HEK293 (cell line): ENCODE results near the gene SMTNL1.

ENCODE experiments used
- CTCF ChIA-PET: fragments of 350-600 bp; formaldehyde crosslinking; extraction: SDS; loops from one replicate; lab custom pipeline; 2021; ENCODE audit warnings: antibody characterized with exemption; lab: Yijun Ruan, JAX
- POLR2A ChIA-PET: fragments of 300-600 bp; formaldehyde crosslinking; extraction: SDS; loops from one replicate; lab custom pipeline; 2020; ENCODE audit warnings: antibody characterized with exemption, inconsistent platforms; lab: Yijun Ruan, JAX
- H3K27ac ChIP-seq: fragments of 200-500 bp; sonication (Bioruptor generic); 2 replicates; pipeline ENCODE4 v1.5.1; 2014; ENCODE audit warnings: low read depth, low read length, control low read depth, inconsistent platforms; ENCODE audit errors: extremely low read depth
- H3K36me3 ChIP-seq, 2 experiments: fragments of 200-500 bp in 1 of 2; sonication (Bioruptor generic) in 1 of 2; 1 replicate in 1 of 2; 2 replicates in 1 of 2; pipeline ENCODE4 v1.5.1; 2014 to 2017; ENCODE audit warnings: inconsistent platforms in 2 of 2, low read length in 2 of 2; ENCODE audit not compliant: control insufficient read depth in 2 of 2, insufficient read depth in 1 of 2
- H3K4me1 ChIP-seq: fragments of 200-500 bp; sonication (Bioruptor generic); 2 replicates; pipeline ENCODE4 v1.5.1; 2014; ENCODE audit warnings: mild to moderate bottlenecking, low read length, inconsistent platforms; ENCODE audit not compliant: control insufficient read depth, insufficient read depth
- H3K4me3 ChIP-seq: 2 replicates; pipeline ENCODE4 v1.5.1; 2011; ENCODE audit warnings: low read depth, mild to moderate bottlenecking, control low read depth, low read length, moderate library complexity
- H3K9me3 ChIP-seq: fragments of 200-500 bp; sonication (Bioruptor generic); 2 replicates; pipeline ENCODE4 v1.5.1; 2014; ENCODE audit warnings: low read depth, low read length, inconsistent platforms; ENCODE audit not compliant: control insufficient read depth, insufficient read depth
- BCL11B ChIP-seq: fragments of 450-650 bp; formaldehyde crosslinking; IDR thresholded peaks from 2 replicates; pipeline ENCODE4 v1.5.1; 2016; ENCODE audit warnings: low read depth, missing biosample characterization, missing genetic modification characterization
- KLF8 ChIP-seq: fragments of 450-650 bp; formaldehyde crosslinking; IDR thresholded peaks from 2 replicates; pipeline ENCODE4 v1.5.1; 2016; ENCODE audit warnings: missing biosample characterization, missing genetic modification characterization
- ZNF112 ChIP-seq: fragments of 450-650 bp; formaldehyde crosslinking; IDR thresholded peaks from 2 replicates; pipeline ENCODE4 v1.5.0; 2017; ENCODE audit warnings: missing biosample characterization, missing genetic modification characterization
- ZNF114 ChIP-seq: fragments of 450-650 bp; formaldehyde crosslinking; IDR thresholded peaks from 2 replicates; pipeline ENCODE4 v1.5.0; 2017; ENCODE audit warnings: missing biosample characterization, missing genetic modification characterization
- ZNF169 ChIP-seq: fragments of 450-650 bp; formaldehyde crosslinking; IDR thresholded peaks from 2 replicates; pipeline ENCODE4 v1.5.1; 2016; ENCODE audit warnings: missing biosample characterization, missing genetic modification characterization
- ZNF239 ChIP-seq: fragments of 450-650 bp; formaldehyde crosslinking; IDR thresholded peaks from 2 replicates; pipeline ENCODE4 v1.5.1; 2016; ENCODE audit warnings: missing biosample characterization, missing genetic modification characterization
- ZNF311 ChIP-seq: fragments of 450-650 bp; formaldehyde crosslinking; IDR thresholded peaks from 2 replicates; pipeline ENCODE4 v1.5.1; 2017; ENCODE audit warnings: missing biosample characterization, missing genetic modification characterization, borderline replicate concordance
- ZNF518A ChIP-seq: fragments of 450-650 bp; formaldehyde crosslinking; conservative IDR thresholded peaks from 2 replicates; pipeline ENCODE4 v1.5.1; 2016; ENCODE audit warnings: low read depth, missing biosample characterization, missing genetic modification characterization
- ZNF548 ChIP-seq: fragments of 450-650 bp; formaldehyde crosslinking; IDR thresholded peaks from 2 replicates; pipeline ENCODE4 v1.5.1; 2016; ENCODE audit warnings: missing biosample characterization, missing genetic modification characterization
- ZNF600 ChIP-seq: fragments of 450-650 bp; formaldehyde crosslinking; IDR thresholded peaks from 2 replicates; pipeline ENCODE4 v1.5.1; 2016; ENCODE audit warnings: missing biosample characterization, missing genetic modification characterization
- ZNF623 ChIP-seq: fragments of 450-650 bp; formaldehyde crosslinking; IDR thresholded peaks from 2 replicates; pipeline ENCODE4 v1.5.1; 2016; ENCODE audit warnings: missing biosample characterization, missing genetic modification characterization
- ZNF654 ChIP-seq: fragments of 450-650 bp; formaldehyde crosslinking; IDR thresholded peaks from 2 replicates; pipeline ENCODE4 v1.5.1; 2016; ENCODE audit warnings: low read depth, missing biosample characterization, missing genetic modification characterization
- ZNF660 ChIP-seq: fragments of 450-650 bp; IDR thresholded peaks from 2 replicates; pipeline ENCODE4 v1.5.1; 2018; ENCODE audit warnings: missing biosample characterization, mild to moderate bottlenecking, missing genetic modification characterization
- ZSCAN18 ChIP-seq: fragments of 450-650 bp; formaldehyde crosslinking; IDR thresholded peaks from 2 replicates; pipeline ENCODE4 v1.5.1; 2016; ENCODE audit warnings: missing biosample characterization, missing genetic modification characterization
- ZSCAN23 ChIP-seq: fragments of 450-650 bp; formaldehyde crosslinking; IDR thresholded peaks from 2 replicates; pipeline ENCODE4 v1.5.1; 2016; ENCODE audit warnings: missing biosample characterization, missing genetic modification characterization
- ZSCAN4 ChIP-seq: fragments of 450-650 bp; formaldehyde crosslinking; IDR thresholded peaks from 2 replicates; pipeline ENCODE4 v1.5.1; 2017; ENCODE audit warnings: missing biosample characterization, missing genetic modification characterization

The SMTNL1 gene

GRCh38 chr11:57546451-57546850 is 9.1 kb downstream of the SMTNL1 start:
- peaks cover 0 to 12% of the 10 kb centered on the region in 2 experiments; a peak in 1 of 3 replicates for H3K36me3 ChIP-seq
- CTCF ChIA-PET, result interaction anchor here (0.5 to 1.0 kb wide), 3 partner anchors 20 to 1594 kb away, joined by 3 to 6 read pairs (median 3); no protein-coding TSS in a partner anchor
- no peaks in the 10 kb centered on the region for H3K4me1 ChIP-seq
- H3K4me3 ChIP-seq, result no peak overlapping the region
- H3K9me3 ChIP-seq, result no peaks in the 10 kb centered on the region
- TF ChIP-seq ZNF548 (tag by site-specific recombination) (no peak), ZNF311 (tag by site-specific recombination) (no peak), ZSCAN18 (tag by site-specific recombination) (no peak), ZNF114 (tag by site-specific recombination) (no peak), BCL11B (tag by site-specific recombination) (no peak), ZNF660 (no peak), ZNF654 (tag by site-specific recombination) (no peak), ZSCAN23 (no peak), ZNF112 (tag by site-specific recombination) (no peak), ZNF239 (tag by site-specific recombination) (no peak), KLF8 (tag by site-specific recombination) (no peak), ZSCAN4 (tag by site-specific recombination) (no peak)
- TF ChIP-seq, all 188 proteins: peak for 0
- POLR2A ChIA-PET, result interaction anchor here (0.6 to 1.2 kb wide), 2 partner anchors 10 to 57 kb away, joined by 3 read pairs; no protein-coding TSS in a partner anchor
- no peak overlapping the region for H3K27ac ChIP-seq

DNA sequence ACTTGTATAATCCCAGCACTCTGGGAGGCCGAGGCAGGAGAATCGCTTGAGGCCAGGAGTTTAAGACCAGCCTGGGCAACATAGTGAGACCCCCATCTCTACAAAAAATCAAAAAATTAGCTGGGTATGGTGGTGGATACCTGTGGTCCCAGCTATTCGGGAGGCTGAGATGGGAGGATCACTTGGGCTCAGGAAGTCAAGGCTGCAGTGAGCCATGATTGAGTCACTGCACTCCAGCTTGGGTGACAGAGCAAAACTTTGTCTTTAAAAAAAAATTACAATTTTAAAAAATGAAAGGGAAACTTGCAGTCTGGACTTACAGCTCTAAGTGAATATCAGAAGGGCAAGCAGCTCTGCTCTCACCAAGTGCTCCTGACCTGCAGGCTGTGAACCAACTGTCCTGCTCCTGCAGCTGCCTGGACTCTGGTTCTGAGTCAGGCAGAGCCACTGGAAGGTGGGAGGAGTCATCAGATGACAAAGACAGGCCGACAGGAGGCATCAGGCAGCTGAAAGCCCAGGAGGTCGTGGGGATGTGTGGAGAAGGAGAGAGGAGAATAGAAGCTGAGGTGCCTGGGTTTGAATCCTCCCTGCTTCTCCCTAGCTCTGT is 9.6 kb downstream of the SMTNL1 start:
- Histone ChIP-seq H3K4me1 (no peaks in the 10 kb centered on the region), H3K4me3 (no peak overlapping the region), H3K36me3 (peaks cover 0 to 17% of the 10 kb centered on the region in 2 experiments; a peak in 1 of 3 replicates), H3K9me3 (no peaks in the 10 kb centered on the region), H3K27ac (no peak overlapping the region)
- CTCF ChIA-PET, result interaction anchor here (0.5 to 1.4 kb wide), 5 partner anchors 20 to 1593 kb away, joined by 3 to 6 read pairs (median 3); no protein-coding TSS in a partner anchor
- TF ChIP-seq ZNF169 (tag by site-specific recombination) (no peak), ZNF600 (tag by site-specific recombination) (peak; percentile 40; the same call in 1 of the 2 replicates)
- TF ChIP-seq, all 188 proteins: peak for 1
- POLR2A ChIA-PET, result interaction anchor here (1.2 kb wide), 1 partner anchor 58 kb away, joined by 3 read pairs; no protein-coding TSS in a partner anchor

DNA sequence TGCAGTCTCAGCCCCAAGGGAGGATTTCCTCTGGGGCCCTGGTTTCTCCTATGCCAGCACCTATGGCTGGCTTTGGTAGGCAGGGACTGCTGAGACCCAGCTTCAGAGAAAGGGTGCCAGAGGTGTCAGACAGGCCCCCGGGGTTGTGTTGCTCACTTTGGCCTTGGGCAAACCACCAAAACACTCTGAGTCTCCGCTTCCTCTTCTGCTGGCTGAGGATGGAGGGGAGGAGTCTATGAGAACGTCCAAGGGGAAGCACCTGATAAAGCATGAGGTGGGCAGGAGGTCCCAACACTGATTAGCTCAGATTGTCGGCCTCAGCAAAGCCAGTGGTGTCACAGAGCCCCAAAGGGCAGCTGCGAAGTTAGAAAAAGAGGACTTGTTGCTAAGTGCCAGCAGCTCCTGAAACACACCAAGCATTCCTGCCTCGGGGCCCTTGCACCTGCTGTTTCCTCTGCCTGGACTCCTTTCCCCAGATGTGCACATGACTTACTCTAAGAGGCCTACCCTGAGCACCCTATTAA is 10.5 kb downstream of the SMTNL1 start:
- H3K4me3 ChIP-seq, result no peak overlapping the region
- H3K27ac ChIP-seq, result no peak overlapping the region
- CTCF ChIA-PET, result interaction anchor here (0.5 to 1.4 kb wide), 4 partner anchors 12 to 481 kb away, joined by 3 to 4 read pairs (median 3); no protein-coding TSS in a partner anchor
- TF ChIP-seq ZNF518A (tag by site-specific recombination), result no peak
- peak; percentile 67 for TF ChIP-seq ZNF623 (tag by site-specific recombination)
- no peaks in the 10 kb centered on the region for H3K9me3 ChIP-seq
- H3K36me3 ChIP-seq, result peaks cover 0 to 27% of the 10 kb centered on the region in 2 experiments; a peak in 1 of 3 replicates
- POLR2A ChIA-PET, result interaction anchor here (0.5 to 1.2 kb wide), 2 partner anchors 59 to 283 kb away, joined by 3 read pairs; no protein-coding TSS in a partner anchor
- no peaks in the 10 kb centered on the region for H3K4me1 ChIP-seq
